ENCODE measurements around the gene GNG7.
"Not testable (repeated sequence)": the region's sequence is repeated elsewhere in the genome, so short reads cannot be mapped to it uniquely, and the experiment has no call there.

GNG7 gene

DNA sequence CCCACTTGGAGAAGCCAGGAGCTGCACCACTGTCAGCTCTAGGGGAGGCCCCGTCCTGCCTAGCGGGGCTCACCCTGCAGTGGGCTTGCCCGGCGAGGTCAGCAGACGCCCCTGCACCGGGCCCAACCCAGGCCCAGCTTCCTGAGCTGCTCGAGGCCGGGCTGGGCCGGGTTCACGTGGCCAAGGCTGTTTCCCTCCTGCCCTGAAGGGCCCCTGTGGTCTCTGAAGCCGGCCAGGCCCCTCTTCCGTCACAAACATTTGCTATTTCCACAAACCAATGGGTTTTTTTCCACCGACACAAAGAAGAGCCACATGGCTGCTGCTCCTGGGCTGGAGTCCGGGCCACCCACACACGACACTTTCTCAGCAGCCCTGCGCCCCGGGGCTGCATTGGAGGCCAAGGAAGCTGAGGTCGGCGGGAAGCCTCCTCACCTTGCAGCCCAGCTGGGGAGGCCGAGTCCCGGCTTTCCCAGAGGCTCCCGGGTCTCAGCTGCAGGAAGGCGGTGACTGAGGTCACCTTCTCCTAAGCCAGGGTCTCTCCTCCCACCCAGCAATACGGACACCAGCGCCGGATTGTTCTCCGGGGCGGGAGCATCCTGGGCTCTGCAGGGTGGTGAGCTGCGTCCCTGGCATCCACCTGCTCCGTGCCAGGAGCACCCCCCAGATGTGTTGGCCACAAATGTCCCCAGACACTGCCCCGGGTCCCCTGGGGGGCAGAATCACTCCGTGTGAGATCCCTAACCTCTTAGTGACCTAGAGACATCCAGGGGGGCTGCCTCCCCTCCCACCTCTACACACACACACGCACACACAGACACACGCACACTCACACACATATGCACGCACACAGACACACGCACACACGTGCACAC, 146.0 kb downstream of the GNG7 start:
- DNase-seq (ENCODE audit: extremely low read depth in 1 of 2, low read depth in 1 of 2), result no peak

- DNase-seq (ENCODE audit: extremely low read depth in 1 of 2, low read depth in 1 of 2), result no peak
Measured at GRCh38 chr19:2555422-2556220, 146.9 kb downstream of the GNG7 start.

- no peak for DNase-seq (ENCODE audit: extremely low read depth in 1 of 2, low read depth in 1 of 2)
Measured at GRCh38 chr19:2554856-2555255, 147.6 kb downstream of the GNG7 start.

- no peak for DNase-seq (ENCODE audit: extremely low read depth in 1 of 2, low read depth in 1 of 2)
Measured at GRCh38 chr19:2553510-2553909, 149.0 kb downstream of the GNG7 start.

DNA sequence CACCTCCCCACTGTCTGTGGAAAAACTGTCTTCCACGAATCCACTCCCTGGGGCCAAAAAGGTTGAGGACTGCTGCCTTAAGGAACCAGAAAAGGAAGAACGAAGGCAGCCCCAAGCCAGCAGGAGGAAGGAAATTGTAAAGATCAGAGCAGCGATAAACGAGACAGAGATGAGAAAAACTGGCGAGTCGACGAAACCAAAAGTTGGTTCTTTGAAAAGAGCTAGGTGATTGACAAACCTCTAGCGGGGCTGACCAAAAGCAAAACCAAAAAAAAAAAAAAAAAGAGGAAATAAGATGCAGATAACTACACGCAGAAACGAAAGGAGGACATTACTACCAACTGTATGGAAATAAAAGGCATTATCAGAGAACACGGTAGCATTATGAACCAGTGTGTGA, 149.6 kb downstream of the GNG7 start:
- peak; percentile 8 for DNase-seq (ENCODE audit: extremely low read depth in 1 of 2, low read depth in 1 of 2)

DNA sequence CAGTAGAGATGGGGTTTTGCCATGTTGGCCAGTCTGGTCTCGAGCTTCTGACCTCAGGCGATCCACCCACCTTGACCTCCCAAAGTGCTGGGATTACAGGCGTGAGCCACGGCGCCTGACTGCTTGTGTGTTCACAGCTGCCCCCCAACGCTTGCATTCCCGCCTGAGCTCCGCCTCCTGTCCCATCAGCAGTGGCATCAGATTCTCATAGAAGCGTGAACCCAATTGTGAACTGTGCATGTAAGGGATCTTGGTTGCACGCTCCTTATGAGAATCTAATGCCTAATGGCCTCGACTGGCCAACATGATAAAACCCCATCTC, 150.7 kb downstream of the GNG7 start:
- DNase-seq (ENCODE audit: extremely low read depth in 1 of 2, low read depth in 1 of 2), result no peak

DNA sequence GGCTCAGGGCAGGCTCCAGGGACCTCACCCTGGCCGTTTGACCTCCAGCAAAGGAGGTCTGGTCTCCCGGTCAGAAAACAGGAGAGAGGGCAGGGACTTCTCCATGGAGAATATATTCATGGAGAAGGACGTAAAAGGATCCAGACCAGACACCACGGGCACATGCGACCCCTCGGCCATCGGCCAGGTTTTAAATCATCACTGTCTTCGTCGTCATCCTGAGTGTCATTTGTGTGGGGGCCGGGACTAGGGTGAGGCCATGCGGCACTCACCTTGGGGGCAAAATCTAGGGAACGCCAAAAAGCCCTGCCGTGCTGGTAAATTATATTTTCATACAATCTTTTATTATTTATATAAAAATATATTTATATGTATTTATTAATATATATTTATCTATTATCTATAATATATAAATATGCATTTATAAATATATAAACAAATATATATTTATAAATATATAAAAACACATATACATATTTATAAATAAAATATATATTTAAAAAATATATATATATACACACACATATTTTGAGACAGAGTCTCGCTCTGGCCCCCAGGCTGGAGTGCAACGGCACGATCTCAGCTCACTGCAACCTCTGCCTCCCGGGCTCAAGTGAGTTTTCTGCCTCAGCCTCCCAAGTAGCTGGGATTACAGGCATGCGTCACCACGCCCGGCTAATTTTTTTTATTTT, 151.2 kb downstream of the GNG7 start:
- DNase-seq (ENCODE audit: extremely low read depth in 1 of 2, low read depth in 1 of 2), result no peak

GRCh38 chr19:2550431-2551171, 151.9 kb downstream of the GNG7 start:
- DNase-seq (ENCODE audit: extremely low read depth in 1 of 2, low read depth in 1 of 2), result no peak

- DNase-seq (ENCODE audit: extremely low read depth in 1 of 2, low read depth in 1 of 2), result no peak
Measured at GRCh38 chr19:2549701-2550191, 152.7 kb downstream of the GNG7 start.

DNA sequence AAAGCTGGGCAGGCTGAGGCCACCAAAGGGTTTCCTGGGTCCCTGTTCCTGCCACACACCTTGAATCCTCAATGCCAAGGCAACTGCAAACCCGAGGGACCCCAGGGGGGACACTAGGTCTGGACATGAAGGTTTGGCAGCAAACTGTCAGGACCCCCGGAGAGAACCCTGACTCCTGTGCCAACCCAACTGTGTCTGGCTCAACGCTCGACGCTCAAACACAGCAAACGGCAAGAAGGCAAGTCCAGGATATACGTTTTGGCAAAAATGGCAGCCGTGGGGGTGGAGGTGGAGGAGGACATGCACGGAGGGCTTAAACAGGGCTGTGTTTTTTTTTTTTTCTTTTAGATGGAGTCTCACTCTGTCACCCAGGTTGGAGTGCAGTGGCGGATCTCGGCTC, 153.5 kb downstream of the GNG7 start:
- no peak for DNase-seq (ENCODE audit: extremely low read depth in 1 of 2, low read depth in 1 of 2)

- no peak for DNase-seq (ENCODE audit: extremely low read depth in 1 of 2, low read depth in 1 of 2)
Measured at GRCh38 chr19:2547721-2548120, 154.8 kb downstream of the GNG7 start.

GRCh38 chr19:2547033-2547680, 155.3 kb downstream of the GNG7 start:
- no peak for DNase-seq (ENCODE audit: extremely low read depth in 1 of 2, low read depth in 1 of 2)

DNA sequence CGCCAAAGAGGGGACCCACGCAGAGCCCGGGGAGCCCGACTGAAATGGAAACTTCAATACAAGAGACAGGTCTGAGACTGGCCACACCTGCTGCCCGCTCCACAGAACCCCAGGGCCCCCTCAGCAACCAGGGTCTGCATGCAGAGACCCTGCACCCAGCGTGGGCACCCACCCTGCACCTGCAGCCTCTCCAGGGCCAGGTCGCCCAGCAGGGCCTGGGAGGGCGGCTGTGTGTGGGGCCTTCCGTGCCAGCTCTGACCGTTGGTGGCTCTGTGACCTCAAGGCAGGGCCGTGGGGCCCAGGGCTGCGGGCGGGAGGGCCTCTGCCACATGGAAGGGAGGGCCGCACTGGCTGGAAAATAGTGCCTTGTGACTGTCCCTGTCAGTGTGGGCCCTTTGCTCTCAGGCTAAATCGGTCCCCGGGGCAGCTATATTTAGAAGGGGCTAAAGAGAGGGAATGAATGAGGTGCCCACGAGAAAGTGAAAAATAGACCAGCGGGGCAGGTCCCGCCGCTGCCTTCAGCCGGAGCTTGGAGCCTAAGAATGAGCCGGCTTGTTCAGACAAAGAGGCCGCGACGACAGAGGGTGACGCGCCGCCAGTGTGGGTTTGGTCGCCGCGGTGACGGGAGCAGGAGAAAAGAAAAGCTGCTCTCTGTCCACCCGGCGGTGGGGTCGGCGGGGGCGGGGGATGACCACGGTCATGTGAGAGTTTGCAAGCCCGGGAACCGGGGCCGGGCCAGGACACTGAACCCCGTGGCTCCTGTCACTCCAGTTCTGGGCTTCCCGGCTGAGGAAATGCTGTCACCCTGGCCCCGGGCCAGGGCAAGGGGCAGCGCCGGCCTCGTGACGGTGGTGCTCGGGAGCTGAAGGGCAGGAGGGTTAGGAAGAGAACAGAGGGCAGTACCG, 156.1 kb downstream of the GNG7 start:
- no peak for DNase-seq (ENCODE audit: extremely low read depth in 1 of 2, low read depth in 1 of 2)

GRCh38 chr19:2545416-2546127, 156.9 kb downstream of the GNG7 start:
- DNase-seq (ENCODE audit: extremely low read depth in 1 of 2, low read depth in 1 of 2), result not testable (repeated sequence)

- no peak for DNase-seq (ENCODE audit: extremely low read depth in 1 of 2, low read depth in 1 of 2)
Measured at GRCh38 chr19:2544576-2545415, 157.7 kb downstream of the GNG7 start.

GRCh38 chr19:2543463-2544442, 158.7 kb downstream of the GNG7 start:
- peak; percentile 53 to 55 for DNase-seq (ENCODE audit: extremely low read depth in 1 of 2, low read depth in 1 of 2)

- DNase-seq (ENCODE audit: extremely low read depth in 1 of 2, low read depth in 1 of 2), result not testable (repeated sequence)
Measured at GRCh38 chr19:2543072-2543462, 159.4 kb downstream of the GNG7 start.
